Fibroblast of pulmonary artery (primary cell): Measurements from ENCODE around the gene HSP90AB1.

ENCODE experiments used
- DNase-seq: peaks from one replicate; pipeline ENCODE4 v3.0.0-alpha.2; 2010; ENCODE audit warnings: low read depth
- H3K4me3 ChIP-seq: replicated peaks from 2 replicates; pipeline ENCODE4 v1.5.1; 2011; ENCODE audit warnings: low read depth, mild to moderate bottlenecking, control low read depth, low read length, moderate library complexity
- CTCF ChIP-seq: IDR thresholded peaks from 2 replicates; pipeline ENCODE4 v1.5.1; 2011; ENCODE audit warnings: mild to moderate bottlenecking, control low read depth, low read length, inconsistent platforms; ENCODE audit errors: missing control alignments

Gene HSP90AB1

GRCh38 chr6:44261581-44261980 lies 14.7 kb downstream of the HSP90AB1 start:
- no peak overlapping the region for H3K4me3 ChIP-seq
- no peak for DNase-seq
- no peak for TF ChIP-seq CTCF

- H3K4me3 ChIP-seq: peak overlapping the region; percentile 68
- no peak for TF ChIP-seq CTCF
- no peak for DNase-seq
Observed at GRCh38 chr6:44262467-44263353, 15.8 kb downstream of the HSP90AB1 start.

GRCh38 chr6:44263354-44264100 lies 16.6 kb downstream of the HSP90AB1 start:
- TF ChIP-seq CTCF: no peak
- H3K4me3 ChIP-seq: peak overlapping the region; percentile 68
- peak; percentile 55 for DNase-seq

- no peak for DNase-seq
- peak overlapping the region; percentile 68 for H3K4me3 ChIP-seq
- no peak for TF ChIP-seq CTCF
Observed at GRCh38 chr6:44264154-44265006, 17.5 kb downstream of the HSP90AB1 start.

GRCh38 chr6:44265007-44265721 lies 18.3 kb downstream of the HSP90AB1 start, which contains the start of gene NFKBIE:
TSS of gene NFKBIE (minus strand) at chr6:44265551. CDS start at chr6:44265346, 205 bp downstream.
- peak; percentile 14 for TF ChIP-seq CTCF
- peak within 1 kb of the TSS; percentile 68 for H3K4me3 ChIP-seq
- peak; percentile 91 for DNase-seq

GRCh38 chr6:44265722-44266233 lies 18.9 kb downstream of the HSP90AB1 start:
- TF ChIP-seq CTCF: no peak
- DNase-seq: no peak
- no peak overlapping the region for H3K4me3 ChIP-seq
